GM12874 (cell line): ENCODE results near the gene HSPA9.

Experiments
- TF ChIP-seq, protein P1 (sequence below): IDR thresholded peaks from 2 replicates; pipeline ENCODE4 v1.5.1; 2011; ENCODE audit warnings: low read depth, mild to moderate bottlenecking, control low read depth, low read length, moderate library complexity; ENCODE audit not compliant: insufficient read depth

The HSPA9 gene

GRCh38 chr5:138588013-138588788 lies 13.0 kb upstream of the HSPA9 start:
- TF ChIP-seq, protein P1, sequence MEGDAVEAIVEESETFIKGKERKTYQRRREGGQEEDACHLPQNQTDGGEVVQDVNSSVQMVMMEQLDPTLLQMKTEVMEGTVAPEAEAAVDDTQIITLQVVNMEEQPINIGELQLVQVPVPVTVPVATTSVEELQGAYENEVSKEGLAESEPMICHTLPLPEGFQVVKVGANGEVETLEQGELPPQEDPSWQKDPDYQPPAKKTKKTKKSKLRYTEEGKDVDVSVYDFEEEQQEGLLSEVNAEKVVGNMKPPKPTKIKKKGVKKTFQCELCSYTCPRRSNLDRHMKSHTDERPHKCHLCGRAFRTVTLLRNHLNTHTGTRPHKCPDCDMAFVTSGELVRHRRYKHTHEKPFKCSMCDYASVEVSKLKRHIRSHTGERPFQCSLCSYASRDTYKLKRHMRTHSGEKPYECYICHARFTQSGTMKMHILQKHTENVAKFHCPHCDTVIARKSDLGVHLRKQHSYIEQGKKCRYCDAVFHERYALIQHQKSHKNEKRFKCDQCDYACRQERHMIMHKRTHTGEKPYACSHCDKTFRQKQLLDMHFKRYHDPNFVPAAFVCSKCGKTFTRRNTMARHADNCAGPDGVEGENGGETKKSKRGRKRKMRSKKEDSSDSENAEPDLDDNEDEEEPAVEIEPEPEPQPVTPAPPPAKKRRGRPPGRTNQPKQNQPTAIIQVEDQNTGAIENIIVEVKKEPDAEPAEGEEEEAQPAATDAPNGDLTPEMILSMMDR, result no peak

DNA sequence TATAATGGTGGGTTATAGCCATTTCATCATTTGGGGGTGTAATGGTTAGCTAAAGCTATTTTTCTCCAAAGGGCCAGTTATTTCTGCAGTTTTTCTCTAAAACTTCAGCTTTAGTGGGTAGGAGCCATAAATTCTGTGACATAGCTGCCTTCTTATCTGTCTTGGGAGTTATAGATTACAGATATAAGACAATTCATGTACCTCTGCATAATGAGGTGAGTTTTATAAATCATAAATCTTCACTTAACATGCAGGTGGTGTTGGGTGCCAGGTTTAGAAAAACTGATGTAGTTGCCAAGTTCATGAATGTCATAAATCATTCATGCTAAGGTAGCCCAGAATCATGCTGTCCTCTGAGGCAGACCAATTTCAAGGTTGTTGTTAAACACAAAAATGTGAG lies 10.0 kb upstream of the HSPA9 start:
- TF ChIP-seq, protein P1, result no peak

- TF ChIP-seq, protein P1, result no peak
Measured at GRCh38 chr5:138583984-138584637, 8.9 kb upstream of the HSPA9 start.

- TF ChIP-seq, protein P1, result no peak
Measured at GRCh38 chr5:138582959-138583358, 7.8 kb upstream of the HSPA9 start.

DNA sequence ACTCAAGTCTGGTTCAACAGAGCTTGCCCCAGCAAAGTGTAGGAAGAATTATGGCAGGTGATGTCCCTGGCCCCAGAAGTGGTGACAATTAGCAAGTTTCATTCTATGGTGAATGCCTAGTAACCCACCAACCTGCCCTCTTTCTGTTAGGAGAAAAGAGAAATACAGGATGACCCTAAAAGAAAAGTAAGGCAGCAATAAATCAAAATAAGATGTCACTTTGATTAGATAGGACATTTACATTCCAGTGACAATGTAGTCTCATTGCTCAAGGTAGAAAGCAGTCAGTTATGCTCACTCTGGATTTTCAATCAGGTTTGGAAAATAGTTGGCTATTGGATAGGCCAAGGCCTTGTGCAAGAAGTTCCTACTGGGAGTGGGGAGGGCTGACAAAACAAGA lies 5.6 kb upstream of the HSPA9 start:
- TF ChIP-seq, protein P1, result no peak

DNA sequence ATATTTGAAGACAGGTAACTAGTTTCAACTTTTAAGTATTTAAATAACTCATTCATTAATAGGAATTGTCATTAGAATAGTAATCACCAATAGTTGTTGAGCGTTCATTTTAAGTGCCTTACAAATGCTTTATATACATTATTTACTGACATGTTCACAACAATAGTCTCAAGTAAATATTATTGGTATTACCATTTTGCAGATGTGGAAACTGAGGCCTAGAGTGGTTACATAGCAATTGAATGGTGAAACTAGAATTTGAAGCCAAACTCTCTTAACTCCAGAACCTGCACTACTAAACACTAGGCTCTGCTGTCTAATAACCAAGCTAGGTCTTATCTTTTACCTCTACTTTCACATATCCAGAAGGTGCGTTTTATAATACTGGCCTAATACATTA lies 4.8 kb upstream of the HSPA9 start:
- TF ChIP-seq, protein P1, result no peak

- TF ChIP-seq, protein P1, result no peak
Measured at GRCh38 chr5:138579517-138579863, 4.3 kb upstream of the HSPA9 start.
